Brain microvascular endothelial cell (primary cell): Measurements from ENCODE around the gene KRTDAP.

Experiments
- DNase-seq: peaks from one replicate; pipeline ENCODE4 v3.0.0-alpha.2; 2020
- H3K27ac ChIP-seq: fragments of 250-450 bp; sonication (Bioruptor Pico); 2 replicates; pipeline ENCODE4 v1.5.1; 2020; ENCODE audit warnings: mild to moderate bottlenecking, moderate library complexity
- H3K27me3 ChIP-seq: fragments of 250-450 bp; sonication (Bioruptor Pico); replicated peaks from 2 replicates; pipeline ENCODE4 v1.5.1; 2020; ENCODE audit warnings: mild to moderate bottlenecking
- H3K36me3 ChIP-seq: fragments of 250-450 bp; sonication (Bioruptor Pico); replicated peaks from 2 replicates; pipeline ENCODE4 v1.5.1; 2020; ENCODE audit warnings: mild to moderate bottlenecking
- H3K4me3 ChIP-seq: 2 replicates; pipeline ENCODE4 v1.5.1; 2011; ENCODE audit warnings: low read depth, mild to moderate bottlenecking, control low read depth, low read length, moderate library complexity
- in situ Hi-C: cut with HindIII; loops from 2 replicates; pipeline ENCODE4 v1.10.0; 2017; ENCODE audit warnings: low sequenced_read_pairs, low pct_ligation_motif_present
- TF ChIP-seq, protein P1 (sequence below): IDR thresholded peaks from 2 replicates; pipeline ENCODE4 v1.5.1; 2011; ENCODE audit warnings: low read depth, mild to moderate bottlenecking, moderate library complexity, low read length, control low read depth, inconsistent platforms; ENCODE audit errors: missing control alignments

The KRTDAP gene, protein sequence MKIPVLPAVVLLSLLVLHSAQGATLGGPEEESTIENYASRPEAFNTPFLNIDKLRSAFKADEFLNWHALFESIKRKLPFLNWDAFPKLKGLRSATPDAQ

DNA sequence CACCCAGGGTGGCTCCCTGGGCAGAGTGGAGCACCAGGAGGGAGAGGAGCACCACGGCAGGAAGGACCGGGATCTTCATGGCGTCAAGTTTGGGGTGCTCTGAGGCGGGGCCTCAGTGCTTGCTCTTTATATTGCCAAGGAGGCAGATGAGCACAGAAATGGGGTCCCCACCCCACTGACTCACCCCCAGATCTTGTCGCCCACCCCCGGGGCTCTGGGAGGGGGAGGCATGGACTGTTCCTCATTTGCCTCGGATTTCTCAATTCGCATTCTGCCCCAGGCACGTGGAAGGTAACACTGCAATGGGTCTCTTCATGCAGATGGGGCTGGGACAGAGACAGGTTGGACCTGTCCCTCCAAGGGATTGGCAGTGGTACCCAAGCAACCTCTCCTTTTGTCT is at the start of gene KRTDAP:
KRTDAP (minus strand) TSS at position 101 of the 400 bp plus-strand sequence; CDS start at position 79, 22 bp downstream.
- TF ChIP-seq, protein P1, sequence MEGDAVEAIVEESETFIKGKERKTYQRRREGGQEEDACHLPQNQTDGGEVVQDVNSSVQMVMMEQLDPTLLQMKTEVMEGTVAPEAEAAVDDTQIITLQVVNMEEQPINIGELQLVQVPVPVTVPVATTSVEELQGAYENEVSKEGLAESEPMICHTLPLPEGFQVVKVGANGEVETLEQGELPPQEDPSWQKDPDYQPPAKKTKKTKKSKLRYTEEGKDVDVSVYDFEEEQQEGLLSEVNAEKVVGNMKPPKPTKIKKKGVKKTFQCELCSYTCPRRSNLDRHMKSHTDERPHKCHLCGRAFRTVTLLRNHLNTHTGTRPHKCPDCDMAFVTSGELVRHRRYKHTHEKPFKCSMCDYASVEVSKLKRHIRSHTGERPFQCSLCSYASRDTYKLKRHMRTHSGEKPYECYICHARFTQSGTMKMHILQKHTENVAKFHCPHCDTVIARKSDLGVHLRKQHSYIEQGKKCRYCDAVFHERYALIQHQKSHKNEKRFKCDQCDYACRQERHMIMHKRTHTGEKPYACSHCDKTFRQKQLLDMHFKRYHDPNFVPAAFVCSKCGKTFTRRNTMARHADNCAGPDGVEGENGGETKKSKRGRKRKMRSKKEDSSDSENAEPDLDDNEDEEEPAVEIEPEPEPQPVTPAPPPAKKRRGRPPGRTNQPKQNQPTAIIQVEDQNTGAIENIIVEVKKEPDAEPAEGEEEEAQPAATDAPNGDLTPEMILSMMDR = no peak
- peaks cover 2% of the 10 kb centered on the region for H3K27me3 ChIP-seq
- no peak for DNase-seq
- H3K27ac ChIP-seq = no peak within 1 kb of the TSS
- H3K4me3 ChIP-seq = no peak within 1 kb of the TSS
- H3K36me3 ChIP-seq = no peaks in the 10 kb centered on the region
- in situ Hi-C loops = no loop called here

DNA sequence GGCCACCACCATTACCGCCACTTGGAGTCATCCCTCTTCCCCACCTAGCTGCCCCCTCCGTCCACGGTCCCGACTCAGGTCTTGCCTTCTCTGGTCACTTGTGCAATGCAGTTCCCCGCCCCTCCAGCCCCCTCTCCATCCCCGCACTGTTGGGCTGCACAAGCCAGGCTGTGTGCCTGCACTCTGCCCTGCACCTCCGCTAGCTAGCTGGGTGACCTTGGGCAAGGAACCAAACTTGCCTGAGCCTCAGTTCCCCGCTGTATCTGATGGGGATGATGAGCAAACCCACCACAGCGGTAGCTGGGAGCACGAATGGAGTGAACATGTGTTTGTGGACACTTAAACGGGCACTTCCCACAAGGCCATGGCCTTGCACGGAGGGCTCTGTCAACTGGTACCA is 49.6 kb upstream of the KRTDAP start:
- Histone ChIP-seq H3K4me3 (no peak overlapping the region), H3K36me3 (no peaks in the 10 kb centered on the region), H3K27me3 (no peaks in the 10 kb centered on the region), H3K27ac (no peak overlapping the region)
- in situ Hi-C loops = no loop called here
- TF ChIP-seq, protein P1 = no peak
- no peak for DNase-seq

DNA sequence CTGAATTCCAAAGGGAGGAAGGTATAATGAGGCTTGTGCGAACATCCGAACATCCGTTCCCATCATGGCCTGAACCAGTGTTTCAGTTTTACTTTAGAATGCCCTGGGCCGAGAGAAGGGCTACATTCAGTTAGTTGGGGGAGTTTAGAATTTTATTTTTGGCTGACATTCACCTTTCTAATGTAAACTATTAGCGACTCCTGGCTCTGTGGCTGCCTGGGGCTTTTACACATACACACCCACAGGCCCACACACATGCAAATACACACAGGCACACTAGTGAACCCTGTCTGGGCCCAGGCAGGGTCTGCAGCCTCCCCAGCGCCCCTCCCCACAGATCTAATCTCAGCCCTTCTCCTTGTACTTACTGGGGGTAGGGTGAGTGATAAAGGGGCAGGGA is 49.0 kb upstream of the KRTDAP start:
- no peak for DNase-seq
- H3K4me3 ChIP-seq = no peak overlapping the region
- in situ Hi-C loops = no loop called here
- H3K27me3 ChIP-seq = peaks cover 1% of the 10 kb centered on the region
- TF ChIP-seq, protein P1 = no peak
- no peaks in the 10 kb centered on the region for H3K36me3 ChIP-seq
- H3K27ac ChIP-seq = no peak overlapping the region

DNA sequence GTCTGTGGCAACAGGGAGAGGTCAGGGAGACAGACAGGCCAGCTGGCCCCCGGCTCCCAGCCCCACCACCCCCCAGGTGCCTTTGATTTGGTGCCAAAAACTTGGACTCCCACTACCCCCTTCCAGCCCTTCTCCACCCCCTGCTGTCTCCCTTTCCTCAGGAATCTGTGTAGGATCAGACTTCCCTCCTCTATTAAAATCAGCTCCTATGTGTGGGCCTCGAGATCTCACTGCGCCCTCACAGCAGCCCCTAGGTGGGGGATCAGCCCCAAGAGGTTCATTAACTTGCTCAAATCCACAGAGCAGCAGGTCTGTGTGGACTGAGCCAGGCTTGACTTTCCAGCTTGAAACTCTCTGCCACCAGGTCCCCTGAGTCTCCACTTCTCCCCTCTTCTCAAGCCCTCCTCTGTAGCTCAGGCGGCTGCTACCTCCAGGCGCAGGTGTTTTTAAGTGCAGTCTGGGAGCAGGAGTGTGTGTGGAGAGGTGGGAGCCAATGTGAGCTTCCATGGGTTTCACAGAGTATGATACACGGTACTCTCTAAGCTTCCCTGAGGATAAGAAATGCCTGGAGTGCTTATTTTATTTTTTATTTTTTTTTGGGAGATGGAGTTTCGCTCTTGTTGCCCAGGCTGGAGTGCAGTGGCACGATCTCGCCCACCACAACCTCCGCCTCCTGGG is 44.7 kb upstream of the KRTDAP start:
- in situ Hi-C loops = no loop called here

DNA sequence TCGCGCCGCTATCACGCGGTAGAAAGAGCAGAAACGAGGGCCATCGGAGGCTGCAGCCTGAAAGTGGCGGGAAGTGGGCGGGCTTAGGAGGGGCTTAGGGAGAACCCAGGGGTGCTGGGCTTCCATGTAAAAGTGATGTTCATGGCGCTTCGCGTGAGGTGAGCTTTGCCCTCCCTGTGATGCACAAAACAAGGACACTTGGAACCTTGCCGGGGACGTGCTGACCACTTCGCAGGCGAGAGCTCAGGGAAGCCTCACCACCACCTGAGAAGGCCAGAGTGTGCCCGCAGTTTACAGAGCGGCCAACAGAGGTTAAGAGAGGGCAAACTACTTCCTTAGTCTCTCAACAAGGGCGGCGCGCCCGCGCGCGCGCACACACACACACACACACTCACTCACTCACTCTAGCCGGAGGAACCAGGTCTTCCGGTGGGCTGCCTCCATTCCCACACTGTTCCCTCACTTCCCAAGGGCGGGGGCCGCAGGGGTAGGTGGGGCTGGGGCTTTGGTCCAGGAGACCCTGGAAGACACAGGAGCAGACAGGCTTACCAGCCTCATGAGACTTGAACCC is 43.6 kb upstream of the KRTDAP start:
- no peak for DNase-seq
- peaks cover 12% of the 10 kb centered on the region for H3K27me3 ChIP-seq
- in situ Hi-C loops = no loop called here
- TF ChIP-seq, protein P1 = no peak
- no peaks in the 10 kb centered on the region for H3K36me3 ChIP-seq
- H3K27ac ChIP-seq = no peak overlapping the region
- no peak overlapping the region for H3K4me3 ChIP-seq

More for the DNA sequence above, 44.7 kb upstream of the KRTDAP start:
- Histone ChIP-seq H3K36me3 (no peaks in the 10 kb centered on the region), H3K4me3 (no peak overlapping the region), H3K27me3 (peaks cover 12% of the 10 kb centered on the region), H3K27ac (no peak overlapping the region)
- no peak for DNase-seq
- TF ChIP-seq, protein P1 = no peak
